Large intestine (tissue), 3 donors: ENCODE data around the gene PRKAR2B. TPM values are rescaled to one million over a fixed set of nuclear protein-coding genes. Genes with fewer than 3 reads are reported as not detected.
"Not testable (repeated sequence)": the region's sequence is repeated elsewhere in the genome, so short reads cannot be mapped to it uniquely, and the experiment has no call there.

Source experiments
- DNase-seq, 2 donors: peaks; one replicate each; pipeline versions ENCODE4 v3.0.0 to v3.0.0-alpha.2; 2013
- H3K27ac ChIP-seq: one replicate; pipeline ENCODE4 v1.5.1; 2013; ENCODE audit warnings: low read length
- H3K27me3 ChIP-seq: 2 replicates; pipeline ENCODE4 v1.6.1; 2013; ENCODE audit warnings: low read length; ENCODE audit not compliant: control insufficient read depth, insufficient read depth
- H3K36me3 ChIP-seq: 2 replicates; pipeline ENCODE4 v1.6.1; 2013; ENCODE audit warnings: low read length; ENCODE audit not compliant: control insufficient read depth, insufficient read depth
- H3K4me1 ChIP-seq: one replicate; pipeline ENCODE4 v1.6.1; 2013; ENCODE audit warnings: low read length; ENCODE audit not compliant: control insufficient read depth, insufficient read depth
- H3K4me3 ChIP-seq: one replicate; pipeline ENCODE4 v1.5.1; 2013; ENCODE audit warnings: low read length
- H3K9me3 ChIP-seq: one replicate; pipeline ENCODE4 v1.6.1; 2013; ENCODE audit warnings: mild to moderate bottlenecking, low read depth, low read length, moderate library complexity; ENCODE audit not compliant: control insufficient read depth
- WGBS: methylation state at CpG from one replicate; pipeline ENCODE4 v1.1.5; 2013; ENCODE audit warnings: low lambda C conversion rate; ENCODE audit not compliant: insufficient coverage; 5-methylcytosine and 5-hydroxymethylcytosine counted together
- polyA plus RNA-seq: library from polyadenylated mRNA; unstranded; fragments of 120-200 nt; gene quantifications from one replicate; pipeline ENCODE4 v1.2.1, GENCODE V29; 2013

The PRKAR2B gene
- polyA plus RNA-seq, 1 donor, result 16.3 TPM

DNA sequence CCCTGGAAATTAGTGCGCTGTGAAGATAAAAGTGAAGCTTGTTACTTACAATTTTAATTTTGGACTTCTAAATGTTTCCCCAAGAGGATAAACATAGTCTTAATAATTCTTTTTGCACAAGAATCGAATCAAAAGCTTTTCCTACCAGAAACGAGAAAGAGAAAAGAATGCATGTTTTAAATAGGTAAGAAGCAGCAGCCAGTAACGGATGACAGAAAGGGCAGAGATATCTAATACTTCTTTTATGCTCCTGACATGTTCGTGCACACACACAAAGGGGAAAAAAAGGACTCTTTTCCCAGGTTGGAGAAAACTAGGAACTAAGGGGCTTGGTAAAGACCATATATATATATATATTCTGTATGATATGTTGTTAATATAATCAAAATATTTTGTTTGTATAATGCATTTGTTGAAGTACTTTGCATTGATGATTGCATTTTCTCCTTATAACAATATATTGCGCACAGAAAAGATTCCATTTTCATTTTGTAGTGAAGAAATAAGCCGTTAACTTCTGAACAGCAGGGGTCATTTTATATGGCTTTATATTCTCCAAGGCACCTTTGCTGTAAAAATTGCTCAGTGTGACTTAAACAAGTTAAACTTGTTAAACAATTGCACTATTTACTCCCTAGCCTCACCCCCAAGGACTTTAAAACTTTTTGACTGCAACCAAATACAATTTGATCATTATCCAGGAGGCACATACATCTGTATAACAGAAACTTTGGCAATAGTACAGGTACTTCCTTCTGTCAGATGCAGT is 2.2 kb downstream of the PRKAR2B start:
- H3K36me3 ChIP-seq, result no peaks in the 10 kb centered on the region
- H3K27me3 ChIP-seq, result peaks cover 19% of the 10 kb centered on the region
- H3K4me3 ChIP-seq, result no peak overlapping the region
- 75% methylated on average over 6 of the region's 7 CpGs for WGBS
- no peak overlapping the region for H3K27ac ChIP-seq
- no peak for DNase-seq
- peaks cover 12% of the 10 kb centered on the region for H3K4me1 ChIP-seq
- peaks cover 3% of the 10 kb centered on the region for H3K9me3 ChIP-seq

DNA sequence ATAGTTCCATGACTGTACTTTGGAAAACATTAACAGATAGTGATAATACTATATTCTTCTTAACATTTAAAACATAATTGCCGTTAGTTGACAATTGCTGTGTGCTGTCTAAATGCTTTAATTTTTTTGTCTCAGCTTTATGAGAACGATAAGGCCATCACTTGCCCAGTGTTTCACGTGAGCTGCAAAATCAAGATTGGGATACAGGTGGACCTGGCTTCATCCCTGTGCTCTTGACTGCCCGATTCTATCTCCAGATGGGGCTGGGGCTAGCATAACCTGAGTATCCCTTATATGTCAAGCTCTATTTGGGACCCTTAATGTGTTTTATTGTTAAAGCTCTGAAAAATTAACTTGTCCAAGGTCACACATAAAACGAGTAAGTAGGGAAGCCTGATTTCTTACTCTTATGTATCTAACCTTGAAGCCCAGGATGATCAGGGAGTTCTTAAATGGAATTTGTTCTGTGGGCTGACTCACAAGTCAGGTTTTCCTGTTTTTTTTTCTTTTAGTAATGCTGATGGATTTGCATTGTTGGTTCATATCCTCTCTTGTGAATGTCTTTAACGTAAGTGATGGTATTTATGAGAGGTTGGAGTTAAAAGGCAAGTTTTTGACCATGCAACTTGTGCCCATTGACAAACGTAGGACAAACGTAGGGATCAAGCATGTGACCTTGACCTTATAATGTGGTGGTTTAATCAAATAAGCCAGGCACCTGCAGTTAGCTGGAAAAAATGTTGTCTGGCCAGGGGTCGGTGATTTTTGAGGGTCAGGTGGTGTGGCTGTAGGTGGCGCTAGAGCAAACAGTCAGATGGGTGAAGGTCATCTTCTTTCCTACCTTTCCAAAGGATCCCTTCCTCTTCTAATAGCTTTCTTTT is 3.6 kb downstream of the PRKAR2B start:
- peaks cover 19% of the 10 kb centered on the region for H3K27me3 ChIP-seq
- H3K4me1 ChIP-seq, result peaks cover 12% of the 10 kb centered on the region
- 95% methylated on average over 4 of the region's 10 CpGs for WGBS
- no peak overlapping the region for H3K4me3 ChIP-seq
- H3K9me3 ChIP-seq, result no peaks in the 10 kb centered on the region
- DNase-seq, result no peak
- H3K27ac ChIP-seq, result no peak overlapping the region
- H3K36me3 ChIP-seq, result no peaks in the 10 kb centered on the region

DNA sequence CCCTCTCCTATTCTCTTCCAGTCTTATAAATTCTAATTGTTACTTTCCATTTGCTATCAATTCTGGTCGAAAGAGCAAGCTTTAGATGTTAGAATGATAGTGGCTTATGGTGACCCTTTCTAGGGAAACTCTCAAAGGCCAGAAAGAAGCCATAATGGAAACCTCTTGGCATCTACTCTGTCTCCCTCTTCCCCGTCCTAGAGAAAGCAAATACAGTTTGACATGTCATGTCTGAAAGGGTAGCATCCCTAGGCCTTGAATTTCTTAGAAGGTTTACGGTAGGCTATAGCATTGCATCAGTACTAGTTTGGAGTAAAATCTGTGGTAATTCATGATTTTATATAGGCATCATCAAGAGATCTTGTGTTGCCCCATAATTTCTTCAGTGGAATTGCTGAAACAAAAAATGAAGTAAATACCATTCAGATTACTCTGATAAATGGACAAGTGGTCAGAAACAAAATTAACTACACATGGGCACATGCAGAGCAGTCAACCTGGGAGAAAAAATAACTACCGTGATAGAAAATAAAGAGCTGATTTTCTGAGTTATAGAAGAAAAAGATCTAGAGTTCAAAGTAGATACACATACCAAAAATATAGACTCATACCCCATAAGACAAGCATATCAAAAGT is 4.4 kb downstream of the PRKAR2B start:
- Histone ChIP-seq H3K4me3 (no peak overlapping the region), H3K27ac (no peak overlapping the region), H3K4me1 (peaks cover 12% of the 10 kb centered on the region), H3K27me3 (peaks cover 19% of the 10 kb centered on the region), H3K9me3 (no peaks in the 10 kb centered on the region), H3K36me3 (no peaks in the 10 kb centered on the region)
- no peak for DNase-seq
- 100% methylated on average over 1 of the region's 4 CpGs for WGBS

DNA sequence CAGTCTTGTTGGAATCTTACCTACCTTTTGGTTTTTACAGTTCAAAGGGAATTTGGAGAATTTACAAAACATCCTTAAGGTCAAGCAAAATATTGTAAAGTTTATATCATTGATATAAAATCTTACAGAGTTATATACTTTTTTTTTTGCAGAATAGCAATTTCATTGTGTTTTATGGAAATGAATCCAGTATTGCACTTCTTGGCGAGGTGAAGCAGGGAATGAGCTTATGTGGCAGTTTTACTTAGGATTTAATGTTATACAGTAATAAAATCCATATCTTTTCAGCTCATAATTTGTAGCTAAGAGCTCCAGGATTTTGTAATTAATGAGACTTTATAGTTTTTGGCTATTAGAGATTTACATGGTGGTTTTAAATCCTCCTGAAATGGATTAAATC is 5.0 kb downstream of the PRKAR2B start:
- Histone ChIP-seq H3K9me3 (no peaks in the 10 kb centered on the region), H3K27me3 (peaks cover 19% of the 10 kb centered on the region), H3K36me3 (no peaks in the 10 kb centered on the region), H3K4me1 (peaks cover 12% of the 10 kb centered on the region), H3K27ac (no peak overlapping the region), H3K4me3 (no peak overlapping the region)
- WGBS, result no CpG with 5 or more reads among the region's 1 CpG
- DNase-seq, result no peak

DNA sequence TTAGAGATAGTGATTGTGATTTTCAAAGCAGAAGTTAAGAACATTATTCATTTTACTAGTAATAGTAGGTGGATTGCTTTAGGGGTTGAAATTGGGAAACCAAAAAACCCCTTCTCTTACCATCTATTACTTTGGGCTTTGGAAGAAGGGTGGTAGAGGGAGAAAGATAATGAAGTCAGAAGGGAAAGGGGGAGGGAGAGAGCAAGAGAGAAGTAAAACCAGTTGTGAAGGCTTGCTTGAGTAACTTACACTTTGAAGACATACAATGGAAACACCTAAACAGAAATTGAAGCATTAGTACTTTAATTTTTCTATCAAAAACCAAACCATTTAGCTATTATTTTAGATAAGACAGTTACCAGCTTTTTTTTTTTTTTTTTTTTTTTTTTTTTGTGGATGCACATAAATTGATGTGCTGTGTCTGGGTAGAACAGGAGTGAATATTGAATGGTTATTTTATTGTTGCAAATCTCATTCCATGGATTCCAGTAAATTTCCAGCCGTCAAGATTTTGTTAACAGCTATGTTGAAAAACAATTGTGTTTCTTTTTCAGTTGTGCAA is 5.5 kb downstream of the PRKAR2B start:
- Histone ChIP-seq H3K27ac (no peak overlapping the region), H3K4me3 (no peak overlapping the region), H3K27me3 (peaks cover 16% of the 10 kb centered on the region), H3K36me3 (no peaks in the 10 kb centered on the region), H3K9me3 (no peaks in the 10 kb centered on the region), H3K4me1 (peaks cover 10% of the 10 kb centered on the region)
- no peak for DNase-seq
- no CpG with 5 or more reads among the region's 1 CpG for WGBS

- no CpG with 5 or more reads among the region's 2 CpGs for WGBS
Measured at GRCh38 chr7:107051376-107051775, 6.9 kb downstream of the PRKAR2B start.

DNA sequence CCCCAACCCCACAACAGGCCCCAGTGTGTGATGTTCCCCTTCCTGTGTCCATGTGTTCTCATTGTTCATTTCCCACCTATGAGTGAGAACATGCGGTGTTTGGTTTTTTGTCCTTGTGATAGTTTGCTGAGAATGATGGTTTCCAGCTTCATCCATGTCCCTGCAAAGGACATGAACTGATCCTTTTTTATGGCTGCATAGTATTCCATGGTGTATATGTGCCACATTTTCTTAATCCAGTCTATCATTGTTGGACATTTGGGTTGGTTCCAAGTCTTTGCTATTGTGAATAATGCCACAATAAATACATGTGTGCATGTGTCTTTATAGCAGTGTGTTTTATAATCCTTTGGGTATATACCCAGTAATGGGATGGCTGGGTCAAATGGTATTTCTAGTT is 10.5 kb downstream of the PRKAR2B start:
- H3K4me1 ChIP-seq, result not testable (repeated sequence)
- WGBS, result no CpG with 5 or more reads among the region's 1 CpG

More at GRCh38 chr7:107051376-107051775, 6.9 kb downstream of the PRKAR2B start:
- no peaks in the 10 kb centered on the region for H3K36me3 ChIP-seq
- no peak overlapping the region for H3K27ac ChIP-seq
- H3K4me3 ChIP-seq, result no peak overlapping the region
- H3K27me3 ChIP-seq, result peaks cover 4% of the 10 kb centered on the region
- no peaks in the 10 kb centered on the region for H3K4me1 ChIP-seq
- no peaks in the 10 kb centered on the region for H3K9me3 ChIP-seq
- no peak for DNase-seq

DNA sequence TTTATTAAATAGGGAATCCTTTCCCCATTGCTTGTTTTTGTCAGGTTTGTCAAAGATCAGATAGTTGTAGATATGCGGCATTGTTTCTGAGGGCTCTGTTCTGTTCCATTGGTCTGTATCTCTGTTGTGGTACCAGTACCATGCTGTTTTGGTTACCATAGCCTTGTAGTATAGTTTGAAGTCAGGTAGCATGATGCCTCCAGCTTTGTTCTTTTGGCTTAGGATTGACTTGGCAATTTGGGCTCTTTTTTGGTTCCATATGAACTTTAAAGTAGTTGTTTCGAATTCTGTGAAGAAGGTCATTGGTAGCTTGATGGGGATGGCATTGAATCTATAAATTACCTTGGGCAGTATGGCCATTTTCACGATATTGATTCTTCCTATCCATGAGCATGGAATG is 11.6 kb downstream of the PRKAR2B start:
- H3K9me3 ChIP-seq, DNase-seq, H3K4me1 ChIP-seq, H3K27me3 ChIP-seq, H3K36me3 ChIP-seq, H3K27ac ChIP-seq, H3K4me3 ChIP-seq: not testable (repeated sequence)
- no CpG with 5 or more reads among the region's 3 CpGs for WGBS

More for the DNA sequence above, 10.5 kb downstream of the PRKAR2B start:
- H3K9me3 ChIP-seq, H3K27me3 ChIP-seq, H3K36me3 ChIP-seq, H3K27ac ChIP-seq, DNase-seq, H3K4me3 ChIP-seq: not testable (repeated sequence)

GRCh38 chr7:107056728-107057473 is 12.4 kb downstream of the PRKAR2B start:
- Histone ChIP-seq H3K27me3 (no peaks in the 10 kb centered on the region), H3K9me3 (no peaks in the 10 kb centered on the region), H3K36me3 (no peaks in the 10 kb centered on the region), H3K4me1 (no peaks in the 10 kb centered on the region), H3K4me3 (no peak overlapping the region), H3K27ac (no peak overlapping the region)
- 70% methylated on average over 3 of the region's 8 CpGs for WGBS
- no peak for DNase-seq
